ENCODE measurements around the gene KRT36.

GRCh38 chr17:41494524-41494923 lies 4.8 kb upstream of the KRT36 start:
- TF ChIP-seq CTCF (conservative IDR thresholded peaks at IDR 0.05 in 1 of 2, IDR thresholded peaks at IDR 0.05 in 1 of 2; ENCODE audit: extremely low read depth in 1 of 2, insufficient read depth in 1 of 2, low read depth in 1 of 2, low read length in 2 of 2) (no peak), EZH2 (IDR thresholded peaks at IDR 0.05; ENCODE audit: borderline replicate concordance, low read length) (no peak)
